Prostate gland (tissue), 2 donors: ENCODE results near the gene TBC1D2B. TPM values are rescaled to one million over a fixed set of nuclear protein-coding genes. Genes with fewer than 3 reads are reported as not detected.

ENCODE experiments used
- DNase-seq: peaks from one replicate; pipeline ENCODE4 v3.0.0-alpha.2; 2019; ENCODE audit warnings: low spot score
- H3K27ac ChIP-seq, 2 donors: fragments of 200-600 bp; sonication (generic); 2 replicates each; pipeline ENCODE4 v1.5.1; 2017 to 2019
- H3K27me3 ChIP-seq: fragments of 200-600 bp; sonication (generic); replicated peaks from 2 replicates; pipeline ENCODE4 v1.5.1; 2019; ENCODE audit not compliant: insufficient read depth
- H3K36me3 ChIP-seq, 2 donors: fragments of 200-600 bp; sonication (generic); 1 replicate in 1 of 2; 2 replicates in 1 of 2; pipeline versions ENCODE4 v1.5.1 to v1.8.1; 2017 to 2019
- H3K4me1 ChIP-seq: fragments of 200-600 bp; sonication (generic); replicated peaks from 2 replicates; pipeline ENCODE4 v1.5.1; 2019
- H3K4me3 ChIP-seq, 2 donors: fragments of 200-600 bp; sonication (generic); 2 replicates each; pipeline ENCODE4 v1.5.1; 2017 to 2019
- H3K9me3 ChIP-seq: fragments of 200-600 bp; sonication (generic); 2 replicates; pipeline ENCODE4 v1.5.1; 2017
- POLR2A ChIP-seq: fragments of 450-650 bp; IDR thresholded peaks from one replicate; pipeline ENCODE4 v1.6.1; 2016; ENCODE audit warnings: antibody characterized with exemption, mild to moderate bottlenecking
- POLR2AphosphoS5 ChIP-seq: sonication (generic); formaldehyde crosslinking; IDR thresholded peaks from one replicate; pipeline ENCODE4 v1.6.1; 2017; ENCODE audit warnings: antibody characterized with exemption
- WGBS: methylation state at CpG from one replicate; pipeline ENCODE4 v1.1.5; 2018; 5-methylcytosine and 5-hydroxymethylcytosine counted together
- intact Hi-C: fragments of 100-400 bp; cut with DNase I; formaldehyde crosslinking; loops from one replicate; pipeline ENCODE4 v1.14.2; 2022
- total RNA-seq, 2 donors: library from RNA; depleted of rRNA; stranded (reverse); fragments of >200 nt; gene quantifications; one replicate each; pipeline ENCODE4 v1.1.0, GENCODE V29; 2016
- TF ChIP-seq, protein P1 (sequence below), 4 experiments: fragments of 200-600 bp in 2 of 4; fragments of 450-650 bp in 2 of 4; sonication (generic) in 2 of 4; IDR thresholded peaks; 1 replicate in 3 of 4; 2 replicates in 1 of 4; pipeline ENCODE4 v1.5.1; 2016 to 2019; ENCODE audit warnings: antibody characterized with exemption in 4 of 4, mild to moderate bottlenecking in 2 of 4, moderate library complexity in 2 of 4

The TBC1D2B gene
- total RNA-seq, 2 donors from 2014 or later, result 21.5 to 49.5 TPM

DNA sequence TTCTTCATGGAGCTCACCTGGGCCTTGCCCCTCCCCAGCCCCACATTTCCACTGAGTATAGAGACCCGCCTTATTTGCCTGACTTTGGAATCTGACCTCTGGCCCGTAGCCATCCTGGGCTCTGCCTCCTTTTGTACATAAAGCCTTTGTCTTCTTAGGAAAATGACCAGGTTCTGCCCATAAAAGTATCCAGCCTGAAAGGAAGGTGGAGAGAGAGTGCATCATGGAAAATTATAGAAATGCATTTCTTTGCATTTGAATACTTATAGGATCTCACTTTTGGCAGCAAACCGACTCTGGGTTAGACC is 11.2 kb upstream of the TBC1D2B start:
- no peaks in the 10 kb centered on the region for H3K9me3 ChIP-seq
- no peaks in the 10 kb centered on the region for H3K27me3 ChIP-seq
- WGBS, result 70% methylated on average over 3 of the region's 3 CpGs
- H3K27ac ChIP-seq, result no peak overlapping the region
- H3K4me1 ChIP-seq, result no peaks in the 10 kb centered on the region
- H3K36me3 ChIP-seq, result no peaks in the 10 kb centered on the region
- no peak overlapping the region for H3K4me3 ChIP-seq
- TF ChIP-seq POLR2A, result no peak
- intact Hi-C loops, result no loop called here
- DNase-seq, result no peak

DNA sequence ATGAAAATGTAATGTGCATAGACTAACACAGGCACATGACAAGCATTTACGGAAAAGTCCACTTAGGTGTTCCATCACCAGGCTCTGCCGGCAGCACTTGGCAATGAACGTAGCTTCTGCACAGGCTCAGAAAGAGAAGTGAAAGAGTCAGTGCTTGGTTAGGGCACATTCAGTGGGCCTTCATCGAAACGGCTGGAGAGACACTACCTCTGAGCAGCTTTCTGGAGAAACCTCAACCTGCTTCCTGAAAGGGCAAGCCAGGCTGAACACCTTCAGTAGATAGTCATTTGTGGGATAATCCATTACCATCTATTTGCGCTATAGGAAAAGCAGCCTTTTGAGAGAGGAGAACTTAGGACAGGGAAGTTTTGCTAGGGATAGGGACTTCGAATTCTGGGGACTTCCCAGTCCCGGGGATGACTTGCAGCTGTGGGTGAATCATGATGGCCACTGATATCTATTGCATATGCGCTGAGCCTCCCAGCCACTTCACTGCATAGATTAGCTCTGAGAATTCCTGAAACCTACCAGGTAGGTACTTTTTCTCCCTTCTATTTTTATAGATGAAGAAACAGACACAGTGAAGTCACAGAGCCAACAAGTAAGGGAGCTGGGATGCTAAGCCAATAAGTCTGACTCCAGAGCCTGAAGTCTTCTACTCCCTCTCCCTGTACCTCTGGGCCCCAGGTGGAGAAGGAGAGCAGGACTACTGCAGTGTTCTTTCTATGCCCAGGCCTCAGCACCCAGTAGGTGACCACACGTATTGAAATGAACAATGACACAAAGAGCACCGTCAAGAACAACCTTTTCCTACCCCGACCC is 10.7 kb upstream of the TBC1D2B start:
- intact Hi-C loops, result no loop called here
- H3K9me3 ChIP-seq, result no peaks in the 10 kb centered on the region
- DNase-seq, result no peak
- no peaks in the 10 kb centered on the region for H3K4me1 ChIP-seq
- no peaks in the 10 kb centered on the region for H3K27me3 ChIP-seq
- no peak overlapping the region for H3K4me3 ChIP-seq
- 88% methylated on average over 12 of the region's 12 CpGs for WGBS
- no peaks in the 10 kb centered on the region for H3K36me3 ChIP-seq
- H3K27ac ChIP-seq, result no peak overlapping the region
- TF ChIP-seq POLR2A, result no peak
- TF ChIP-seq, protein P1, sequence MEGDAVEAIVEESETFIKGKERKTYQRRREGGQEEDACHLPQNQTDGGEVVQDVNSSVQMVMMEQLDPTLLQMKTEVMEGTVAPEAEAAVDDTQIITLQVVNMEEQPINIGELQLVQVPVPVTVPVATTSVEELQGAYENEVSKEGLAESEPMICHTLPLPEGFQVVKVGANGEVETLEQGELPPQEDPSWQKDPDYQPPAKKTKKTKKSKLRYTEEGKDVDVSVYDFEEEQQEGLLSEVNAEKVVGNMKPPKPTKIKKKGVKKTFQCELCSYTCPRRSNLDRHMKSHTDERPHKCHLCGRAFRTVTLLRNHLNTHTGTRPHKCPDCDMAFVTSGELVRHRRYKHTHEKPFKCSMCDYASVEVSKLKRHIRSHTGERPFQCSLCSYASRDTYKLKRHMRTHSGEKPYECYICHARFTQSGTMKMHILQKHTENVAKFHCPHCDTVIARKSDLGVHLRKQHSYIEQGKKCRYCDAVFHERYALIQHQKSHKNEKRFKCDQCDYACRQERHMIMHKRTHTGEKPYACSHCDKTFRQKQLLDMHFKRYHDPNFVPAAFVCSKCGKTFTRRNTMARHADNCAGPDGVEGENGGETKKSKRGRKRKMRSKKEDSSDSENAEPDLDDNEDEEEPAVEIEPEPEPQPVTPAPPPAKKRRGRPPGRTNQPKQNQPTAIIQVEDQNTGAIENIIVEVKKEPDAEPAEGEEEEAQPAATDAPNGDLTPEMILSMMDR (IDR thresholded peaks at IDR 0.05), result no peak
- no peak for TF ChIP-seq POLR2AphosphoS5

DNA sequence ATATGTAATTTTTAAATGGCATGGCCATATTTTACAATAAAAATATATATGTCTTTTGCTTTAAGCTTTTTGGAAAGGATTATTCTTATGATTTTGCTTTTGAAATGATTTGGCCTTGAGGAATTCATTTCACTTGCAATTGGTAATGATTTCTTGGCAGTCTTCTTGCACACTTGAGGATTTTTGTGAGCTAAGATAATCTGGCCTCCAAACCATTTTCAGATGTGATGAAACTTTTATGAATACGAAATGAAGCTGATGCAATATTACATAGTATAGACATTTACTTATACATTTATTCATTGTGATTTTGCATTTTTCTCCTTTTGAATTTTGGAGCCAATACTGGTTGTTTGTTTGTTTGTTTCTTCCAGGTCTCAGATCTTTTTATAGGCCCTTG is 8.4 kb upstream of the TBC1D2B start:
- TF ChIP-seq, protein P1 (IDR thresholded peaks at IDR 0.05), result no peak
- TF ChIP-seq POLR2A (no peak), POLR2AphosphoS5 (no peak)
- Histone ChIP-seq H3K4me3 (no peak overlapping the region), H3K4me1 (no peaks in the 10 kb centered on the region), H3K36me3 (no peaks in the 10 kb centered on the region), H3K9me3 (no peaks in the 10 kb centered on the region), H3K27ac (no peak overlapping the region), H3K27me3 (no peaks in the 10 kb centered on the region)
- 91% methylated on average over 1 of the region's 1 CpG for WGBS
- intact Hi-C loops, result no loop called here
- no peak for DNase-seq

DNA sequence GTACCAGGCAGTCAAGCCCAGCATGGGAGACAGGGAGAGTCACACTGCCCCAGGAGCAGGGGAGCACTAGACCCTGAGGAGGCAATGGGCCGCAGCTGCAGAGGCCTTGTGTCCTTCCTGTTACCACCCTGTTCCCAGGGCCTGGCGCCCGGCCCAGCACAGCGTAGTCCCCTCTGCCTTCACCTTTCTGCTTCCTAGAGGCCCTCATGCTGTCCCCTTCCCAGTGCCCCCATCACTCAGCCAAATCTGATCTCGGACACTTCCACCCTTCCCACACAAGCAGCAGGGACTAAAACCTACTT is 6.9 kb upstream of the TBC1D2B start:
- H3K4me1 ChIP-seq, result no peaks in the 10 kb centered on the region
- H3K9me3 ChIP-seq, result no peaks in the 10 kb centered on the region
- TF ChIP-seq, protein P1 (IDR thresholded peaks at IDR 0.05), result no peak
- no peak for TF ChIP-seq POLR2A
- TF ChIP-seq POLR2AphosphoS5, result no peak
- 66% methylated on average over 5 of the region's 5 CpGs for WGBS
- H3K4me3 ChIP-seq, result no peak overlapping the region
- intact Hi-C loops, result no loop called here
- no peak overlapping the region for H3K27ac ChIP-seq
- no peaks in the 10 kb centered on the region for H3K27me3 ChIP-seq
- no peaks in the 10 kb centered on the region for H3K36me3 ChIP-seq
- DNase-seq, result no peak

DNA sequence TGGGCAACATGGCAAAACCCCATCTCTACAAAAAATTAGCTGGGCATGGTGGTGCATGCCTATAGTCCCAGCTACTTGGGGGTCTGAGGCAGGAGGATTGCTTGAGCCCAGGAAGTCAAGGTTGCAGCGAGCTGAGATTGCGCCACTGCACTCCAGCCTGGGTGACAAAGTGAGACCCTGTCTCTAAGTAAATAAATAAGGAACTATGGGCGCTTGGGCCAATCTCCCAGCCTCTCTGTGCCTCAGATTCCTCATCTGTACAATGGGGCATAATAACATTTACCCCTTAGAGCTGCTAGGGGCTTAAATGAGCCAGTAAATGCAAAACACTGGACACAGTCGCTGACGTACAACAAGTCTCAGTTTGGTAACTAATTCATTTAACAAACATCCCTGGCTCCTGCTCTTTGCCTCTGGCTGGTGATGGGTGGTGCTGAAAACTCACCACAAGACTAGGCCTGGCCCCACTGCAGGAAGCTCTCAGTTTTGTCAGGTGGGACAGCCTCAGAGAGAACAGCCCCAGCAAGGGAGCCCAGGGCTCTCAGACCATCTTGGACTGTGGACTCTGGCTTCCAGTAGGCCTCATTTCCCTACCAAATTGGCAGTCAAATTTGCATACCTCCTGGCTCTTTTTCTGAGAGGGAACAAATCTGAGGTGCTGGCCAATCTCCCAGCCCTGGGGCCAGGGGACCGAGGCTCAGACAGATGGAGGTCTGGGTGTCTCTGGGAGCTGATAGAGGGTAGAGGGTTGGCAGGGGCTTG is 6.4 kb upstream of the TBC1D2B start:
- TF ChIP-seq, protein P1 (IDR thresholded peaks at IDR 0.05), result no peak
- no peak for TF ChIP-seq POLR2AphosphoS5
- no peaks in the 10 kb centered on the region for H3K9me3 ChIP-seq
- WGBS, result 83% methylated on average over 6 of the region's 6 CpGs
- no peak overlapping the region for H3K27ac ChIP-seq
- intact Hi-C loops, result no loop called here
- no peak for DNase-seq
- H3K36me3 ChIP-seq, result no peaks in the 10 kb centered on the region
- H3K27me3 ChIP-seq, result no peaks in the 10 kb centered on the region
- no peak overlapping the region for H3K4me3 ChIP-seq
- no peaks in the 10 kb centered on the region for H3K4me1 ChIP-seq
